AG04450 (cell line): Measurements from ENCODE around the gene XPNPEP1. TPM values are rescaled to one million over a fixed set of nuclear protein-coding genes. Genes with fewer than 3 reads are reported as not detected.

Experiments used
- CTCF ChIA-PET: fragments of 300-600, 350-600 bp; formaldehyde crosslinking; extraction: SDS; loops from one replicate; lab custom pipeline; 2022; ENCODE audit warnings: antibody characterized with exemption, inconsistent platforms; lab: Charles Lee
- POLR2A ChIA-PET: fragments of 350-600 bp; formaldehyde crosslinking; extraction: SDS; loops from one replicate; lab custom pipeline; 2021; ENCODE audit warnings: antibody characterized with exemption, inconsistent platforms; lab: Yijun Ruan, JAX
- DNase-seq: peaks from one replicate; pipeline ENCODE4 v3.0.0-alpha.2; 2011; ENCODE audit warnings: low read depth, low spot score
- H3K27ac ChIP-seq: one replicate; pipeline ENCODE4 v1.5.1; 2012; ENCODE audit warnings: low read depth, low read length, control low read depth
- H3K27me3 ChIP-seq: one replicate; pipeline ENCODE4 v1.6.0; 2012; ENCODE audit warnings: low read length; ENCODE audit not compliant: control insufficient read depth, insufficient read depth
- H3K4me3 ChIP-seq: 2 replicates; pipeline ENCODE4 v1.5.1; 2011; ENCODE audit warnings: mild to moderate bottlenecking, low read depth, low read length, control low read depth
- H3K9me3 ChIP-seq: 2 replicates; pipeline ENCODE4 v1.5.1; 2012; ENCODE audit warnings: low read length; ENCODE audit not compliant: control insufficient read depth, insufficient read depth
- polyA plus RNA-seq: library from polyadenylated mRNA; depleted of rRNA; stranded (reverse); fragments of >200 nt; gene quantifications from 2 replicates; pipeline ENCODE4 v1.2.3, GENCODE V29; 2011
- TF ChIP-seq, protein P1 (sequence below): IDR thresholded peaks from 2 replicates; pipeline ENCODE4 v1.5.1; 2011; ENCODE audit warnings: low read depth, low read length, control low read depth, inconsistent platforms

XPNPEP1 gene
- polyA plus RNA-seq, 1 experiment: 134 TPM

DNA sequence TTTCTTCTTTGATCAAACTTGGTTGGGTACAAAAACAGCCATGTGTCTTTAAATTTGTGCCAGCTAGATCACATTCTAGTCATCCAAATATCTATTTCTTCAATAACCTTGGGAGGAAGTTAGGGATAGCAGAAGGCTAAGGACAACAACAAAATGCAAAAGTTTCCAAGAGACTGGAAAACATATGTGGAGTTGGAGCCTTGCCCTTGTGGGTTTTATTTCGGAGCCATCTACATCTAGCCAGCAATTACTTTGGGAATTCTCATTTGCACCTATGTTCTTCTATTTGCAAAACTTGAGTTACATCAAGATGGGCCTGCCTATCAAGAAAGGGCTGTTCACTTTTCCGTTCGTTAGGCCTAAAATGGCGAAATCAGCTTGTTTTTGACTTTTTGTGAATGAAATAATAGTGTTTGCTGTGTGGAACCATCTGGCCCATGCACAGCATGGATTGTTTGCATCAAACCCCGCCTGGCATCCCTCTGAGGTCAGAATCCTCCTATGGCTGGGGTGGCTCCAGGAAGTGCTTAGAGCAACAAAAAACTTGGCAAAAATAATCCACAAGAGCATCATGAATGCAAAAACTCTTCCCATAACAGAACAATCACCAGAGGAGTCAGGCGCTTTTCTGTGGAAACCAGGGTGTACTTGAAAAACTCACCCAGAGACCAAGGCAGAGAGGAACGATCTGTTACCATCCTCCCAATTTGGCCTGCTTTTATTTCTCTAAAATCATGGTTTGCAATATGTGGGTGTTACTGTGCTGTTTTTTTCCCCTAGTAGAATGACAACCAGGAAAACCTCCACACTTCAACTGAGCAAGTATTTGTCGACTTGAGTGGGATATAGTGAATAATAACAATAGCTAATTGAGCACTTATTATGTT, 36.2 kb upstream of the XPNPEP1 start:
- no peaks in the 10 kb centered on the region for H3K27me3 ChIP-seq
- ChIA-PET CTCF (interaction anchor here (0.7 kb wide), 1 partner anchor 52 kb away, joined by 3 read pairs; no protein-coding TSS in a partner anchor), POLR2A (no interaction called here)
- H3K9me3 ChIP-seq: no peaks in the 10 kb centered on the region
- H3K27ac ChIP-seq: no peak overlapping the region
- TF ChIP-seq, protein P1, sequence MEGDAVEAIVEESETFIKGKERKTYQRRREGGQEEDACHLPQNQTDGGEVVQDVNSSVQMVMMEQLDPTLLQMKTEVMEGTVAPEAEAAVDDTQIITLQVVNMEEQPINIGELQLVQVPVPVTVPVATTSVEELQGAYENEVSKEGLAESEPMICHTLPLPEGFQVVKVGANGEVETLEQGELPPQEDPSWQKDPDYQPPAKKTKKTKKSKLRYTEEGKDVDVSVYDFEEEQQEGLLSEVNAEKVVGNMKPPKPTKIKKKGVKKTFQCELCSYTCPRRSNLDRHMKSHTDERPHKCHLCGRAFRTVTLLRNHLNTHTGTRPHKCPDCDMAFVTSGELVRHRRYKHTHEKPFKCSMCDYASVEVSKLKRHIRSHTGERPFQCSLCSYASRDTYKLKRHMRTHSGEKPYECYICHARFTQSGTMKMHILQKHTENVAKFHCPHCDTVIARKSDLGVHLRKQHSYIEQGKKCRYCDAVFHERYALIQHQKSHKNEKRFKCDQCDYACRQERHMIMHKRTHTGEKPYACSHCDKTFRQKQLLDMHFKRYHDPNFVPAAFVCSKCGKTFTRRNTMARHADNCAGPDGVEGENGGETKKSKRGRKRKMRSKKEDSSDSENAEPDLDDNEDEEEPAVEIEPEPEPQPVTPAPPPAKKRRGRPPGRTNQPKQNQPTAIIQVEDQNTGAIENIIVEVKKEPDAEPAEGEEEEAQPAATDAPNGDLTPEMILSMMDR: no peak
- DNase-seq: no peak
- no peak overlapping the region for H3K4me3 ChIP-seq

DNA sequence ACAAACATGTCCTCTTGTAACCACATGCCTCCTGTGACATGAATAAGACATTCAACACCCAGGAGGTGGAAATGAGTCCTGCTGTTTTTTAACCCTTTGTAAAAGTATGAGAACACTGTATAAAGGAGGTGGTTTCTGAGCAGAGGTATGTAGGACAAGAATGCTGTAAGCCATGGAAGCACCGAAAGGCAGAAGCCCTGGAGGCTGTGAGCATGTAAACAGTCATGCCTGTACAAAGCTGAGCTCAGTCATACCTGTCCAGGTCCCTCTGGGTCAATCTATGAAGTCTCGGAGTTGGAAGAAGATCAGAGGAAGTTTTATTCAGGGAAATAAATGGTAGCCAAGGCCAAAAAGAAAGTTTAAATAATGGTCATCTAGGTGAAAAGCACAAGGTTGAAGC, 34.7 kb upstream of the XPNPEP1 start:
- Histone ChIP-seq H3K27ac (no peak overlapping the region), H3K9me3 (no peaks in the 10 kb centered on the region; the same call in 1 of the 2 replicates), H3K27me3 (no peaks in the 10 kb centered on the region), H3K4me3 (no peak overlapping the region)
- TF ChIP-seq, protein P1: no peak
- no peak for DNase-seq
- CTCF ChIA-PET: interaction anchor here (1.8 to 2.9 kb wide), 2 partner anchors 11 to 74 kb away, joined by 7 to 11 read pairs; no protein-coding TSS in a partner anchor
- POLR2A ChIA-PET: interaction anchor here (0.6 kb wide), 1 partner anchor 174 kb away, joined by 14 read pairs; no protein-coding TSS in a partner anchor

DNA sequence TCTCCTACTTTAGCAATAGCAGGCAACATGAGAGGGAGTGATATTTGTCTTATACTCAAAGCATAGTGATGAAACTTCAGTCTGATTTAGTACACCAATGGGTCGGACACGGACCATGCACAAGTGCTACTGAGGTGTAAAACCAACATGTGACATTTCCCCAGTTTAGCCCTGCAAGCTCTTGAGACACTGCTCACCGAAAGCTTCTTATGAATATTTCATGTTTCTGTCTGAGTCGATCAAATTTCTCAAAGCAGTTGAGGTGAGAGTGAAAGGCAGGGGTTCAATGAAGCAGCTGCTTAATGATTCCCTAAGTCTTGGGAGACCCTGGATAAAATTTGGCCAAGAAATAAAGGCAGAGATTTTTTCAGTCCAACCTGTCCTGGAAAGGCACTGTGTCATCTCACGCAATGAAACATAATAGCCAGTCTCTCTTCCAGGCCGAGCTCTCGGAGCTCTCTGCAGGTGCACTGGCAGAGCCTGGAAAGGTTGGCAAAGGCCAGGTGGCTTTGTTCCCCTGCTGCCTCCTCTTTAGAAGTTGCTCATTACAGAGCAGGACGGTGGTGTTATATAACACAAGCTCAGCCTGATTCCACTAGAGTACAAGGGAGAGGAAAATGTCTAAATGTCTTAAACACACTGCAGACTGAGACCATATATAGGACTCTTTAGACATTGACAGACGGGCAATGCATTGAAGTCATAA, 33.9 kb upstream of the XPNPEP1 start:
- POLR2A ChIA-PET: interaction anchor here (0.6 kb wide), 1 partner anchor 175 kb away, joined by 14 read pairs; no protein-coding TSS in a partner anchor

DNA sequence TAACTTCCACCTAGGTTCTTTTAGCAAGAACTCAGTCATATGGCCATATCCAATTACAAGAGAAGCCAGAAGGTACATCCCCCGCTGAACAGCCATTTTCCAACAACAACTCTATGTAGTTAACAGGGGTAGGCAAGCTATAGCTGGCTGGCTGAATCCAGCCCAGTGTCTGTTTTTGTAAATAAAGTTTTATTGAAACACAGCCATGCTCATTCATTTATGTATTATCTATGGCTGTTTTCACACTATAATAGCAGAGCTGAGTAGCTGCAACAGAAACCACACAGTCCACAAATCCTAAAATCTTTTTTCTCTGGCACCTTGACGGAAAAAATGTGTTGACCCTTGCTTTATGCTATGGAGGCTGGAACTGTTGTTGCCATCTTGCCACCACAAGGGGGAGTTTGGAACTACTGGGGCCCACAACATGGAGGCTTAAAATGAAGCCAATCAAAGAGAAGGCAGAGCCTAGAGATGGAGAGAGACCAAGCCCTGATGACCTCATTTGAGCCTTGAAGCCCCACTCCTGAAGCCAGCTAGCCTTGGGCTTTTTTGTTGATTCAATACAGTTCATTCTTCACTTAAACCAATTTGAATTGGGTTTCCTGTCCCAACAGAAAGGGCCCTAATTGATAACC, 33.3 kb upstream of the XPNPEP1 start:
- Histone ChIP-seq H3K27me3 (no peaks in the 10 kb centered on the region), H3K4me3 (no peak overlapping the region), H3K27ac (no peak overlapping the region), H3K9me3 (no peaks in the 10 kb centered on the region; the same call in 1 of the 2 replicates)
- DNase-seq: no peak
- TF ChIP-seq, protein P1: peak; percentile 61
- CTCF ChIA-PET: interaction anchor here (0.7 to 2.9 kb wide), 4 partner anchors 12 to 72 kb away, joined by 3 to 11 read pairs (median 5); no protein-coding TSS in a partner anchor
- POLR2A ChIA-PET: no interaction called here

More for the DNA sequence above, 33.9 kb upstream of the XPNPEP1 start:
- CTCF ChIA-PET: interaction anchor here (0.7 to 2.9 kb wide), 4 partner anchors 11 to 73 kb away, joined by 3 to 11 read pairs (median 5); no protein-coding TSS in a partner anchor
- H3K9me3 ChIP-seq: no peaks in the 10 kb centered on the region; the same call in 1 of the 2 replicates
- no peak for DNase-seq
- no peak overlapping the region for H3K27ac ChIP-seq
- TF ChIP-seq, protein P1: no peak
- no peak overlapping the region for H3K4me3 ChIP-seq
- no peaks in the 10 kb centered on the region for H3K27me3 ChIP-seq
